Measurements from ENCODE around the gene SYT7.

Gene SYT7

DNA sequence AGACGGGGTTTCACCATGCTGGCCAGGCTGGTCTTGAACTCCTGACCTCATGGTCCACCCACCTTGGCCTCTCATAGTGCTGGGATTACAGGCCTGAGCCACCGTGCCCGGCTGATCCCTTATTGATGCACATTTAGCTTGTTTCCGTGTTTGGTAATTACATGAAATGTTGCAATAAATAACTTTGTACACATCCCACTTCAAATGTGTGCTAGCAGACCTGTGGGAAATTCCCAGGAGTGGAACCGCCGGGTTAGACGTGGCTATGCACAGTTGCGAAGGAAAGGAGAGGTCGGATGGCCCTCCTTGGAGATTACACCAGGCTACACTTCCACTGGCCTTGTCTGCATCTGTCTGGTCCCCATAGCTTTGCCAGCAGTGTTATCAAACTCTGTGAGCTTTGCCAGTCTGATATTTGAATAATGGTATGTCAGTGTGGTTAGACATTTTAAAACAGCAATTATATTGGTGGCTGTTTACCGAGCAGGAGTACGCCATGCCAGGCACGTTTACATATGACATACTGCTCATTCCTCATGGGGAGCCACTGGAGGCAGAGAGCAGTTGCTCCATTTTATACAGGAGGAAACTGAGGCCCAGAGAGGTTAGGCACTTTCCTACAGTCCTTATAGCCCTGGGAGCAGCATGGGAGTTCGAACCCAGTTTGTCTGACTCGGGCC is 27.2 kb upstream of the SYT7 start:
- no peak for DNase-seq (ENCODE audit: low spot score)

DNA sequence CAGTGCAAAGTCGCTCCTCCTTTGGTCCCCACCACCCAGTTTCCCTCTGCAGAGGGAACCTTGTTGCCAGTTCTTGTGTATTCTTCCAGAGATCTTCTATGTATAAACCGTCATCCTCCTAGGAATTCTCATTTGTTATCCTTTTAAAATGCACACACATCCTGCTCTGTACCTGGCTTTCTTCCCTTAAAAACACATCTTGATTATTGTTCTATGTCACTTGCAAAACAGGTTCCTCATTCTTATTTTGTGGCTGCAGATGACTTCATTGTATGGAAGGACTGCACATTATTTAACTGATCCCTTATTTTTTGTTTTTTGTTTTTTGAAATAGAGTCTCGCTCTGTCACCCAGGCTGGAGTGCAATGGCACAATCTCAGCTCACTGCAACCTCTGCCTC is 26.6 kb upstream of the SYT7 start:
- no peak for DNase-seq (ENCODE audit: low spot score)

DNA sequence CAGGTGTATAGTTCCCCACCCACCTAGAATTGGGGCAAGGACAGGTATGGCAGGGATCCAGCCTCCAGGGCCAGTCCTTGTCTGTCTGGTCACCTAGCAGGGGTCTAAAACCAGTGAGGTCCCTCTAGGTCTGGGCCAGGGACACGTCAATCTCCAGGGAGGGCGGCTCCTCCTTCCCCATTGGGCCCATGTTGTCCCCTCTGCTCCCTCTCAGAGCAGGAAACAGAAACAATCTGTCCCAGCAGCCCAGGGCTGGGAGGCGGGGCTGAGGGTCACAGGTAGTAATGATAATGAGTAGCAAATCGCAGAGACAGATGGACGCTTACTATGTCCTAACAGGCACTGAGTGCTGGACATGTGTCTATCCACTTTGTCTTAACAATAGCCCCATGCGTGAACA is 22.8 kb upstream of the SYT7 start:
- no peak for DNase-seq (ENCODE audit: low spot score)

DNA sequence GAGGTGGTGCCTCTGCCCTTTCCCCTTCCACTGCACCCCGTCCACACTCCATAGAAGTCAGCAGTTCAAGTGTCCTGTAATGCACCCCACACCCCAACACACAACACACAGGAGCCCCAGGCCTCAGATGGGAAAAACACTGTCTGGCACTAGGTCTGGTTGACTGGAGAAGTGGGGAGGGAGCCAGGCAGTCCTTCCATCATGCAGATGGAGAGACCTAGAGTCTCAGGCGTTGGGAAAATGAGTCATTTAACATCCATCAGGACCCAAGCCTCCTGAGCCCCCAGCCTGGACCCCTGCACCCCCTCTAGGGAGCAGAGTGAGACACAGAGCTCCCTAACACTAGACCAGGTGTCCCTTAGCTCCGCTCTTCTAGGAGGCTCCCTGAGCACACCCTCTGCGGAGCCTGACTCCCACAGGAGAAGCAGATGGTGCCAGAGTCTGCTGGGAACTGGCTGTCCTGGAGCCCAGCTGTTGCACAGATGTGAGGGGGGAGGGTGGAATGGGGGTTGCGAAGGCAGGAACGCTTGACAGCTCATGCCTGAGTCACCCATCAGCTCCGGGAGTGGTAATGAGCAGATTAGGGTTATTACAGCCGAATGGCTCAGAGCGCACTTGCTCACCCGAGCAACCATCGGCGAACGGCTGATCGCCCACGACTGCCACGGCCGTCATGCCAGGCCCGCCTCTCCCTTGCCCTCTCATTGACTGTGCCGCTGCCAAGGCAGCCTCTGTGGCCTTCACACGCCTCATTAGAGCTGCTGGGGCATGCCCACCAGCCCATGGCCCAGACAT is 22.1 kb upstream of the SYT7 start:
- DNase-seq (ENCODE audit: low spot score) = peak; percentile 93

DNA sequence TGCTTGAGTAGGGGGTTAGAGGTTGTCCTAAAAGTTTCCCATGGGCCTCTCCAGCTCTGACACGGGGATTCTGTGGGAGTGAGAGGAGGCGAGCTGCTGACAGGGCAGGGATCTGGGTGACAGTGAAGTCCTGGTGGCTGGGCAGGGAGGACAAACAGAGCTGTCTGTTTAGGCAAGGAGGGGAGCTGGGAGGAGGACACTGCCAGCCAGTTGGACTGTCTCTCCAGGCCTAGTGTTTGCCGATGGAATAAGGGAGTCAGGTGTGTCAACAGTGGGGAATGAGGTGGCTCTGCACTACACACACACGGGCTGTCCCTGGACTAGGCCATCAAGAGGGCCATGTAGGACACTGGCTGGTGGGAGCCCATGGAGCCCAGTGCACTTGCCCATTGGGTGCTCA is 20.6 kb upstream of the SYT7 start:
- no peak for DNase-seq (ENCODE audit: low spot score)

DNA sequence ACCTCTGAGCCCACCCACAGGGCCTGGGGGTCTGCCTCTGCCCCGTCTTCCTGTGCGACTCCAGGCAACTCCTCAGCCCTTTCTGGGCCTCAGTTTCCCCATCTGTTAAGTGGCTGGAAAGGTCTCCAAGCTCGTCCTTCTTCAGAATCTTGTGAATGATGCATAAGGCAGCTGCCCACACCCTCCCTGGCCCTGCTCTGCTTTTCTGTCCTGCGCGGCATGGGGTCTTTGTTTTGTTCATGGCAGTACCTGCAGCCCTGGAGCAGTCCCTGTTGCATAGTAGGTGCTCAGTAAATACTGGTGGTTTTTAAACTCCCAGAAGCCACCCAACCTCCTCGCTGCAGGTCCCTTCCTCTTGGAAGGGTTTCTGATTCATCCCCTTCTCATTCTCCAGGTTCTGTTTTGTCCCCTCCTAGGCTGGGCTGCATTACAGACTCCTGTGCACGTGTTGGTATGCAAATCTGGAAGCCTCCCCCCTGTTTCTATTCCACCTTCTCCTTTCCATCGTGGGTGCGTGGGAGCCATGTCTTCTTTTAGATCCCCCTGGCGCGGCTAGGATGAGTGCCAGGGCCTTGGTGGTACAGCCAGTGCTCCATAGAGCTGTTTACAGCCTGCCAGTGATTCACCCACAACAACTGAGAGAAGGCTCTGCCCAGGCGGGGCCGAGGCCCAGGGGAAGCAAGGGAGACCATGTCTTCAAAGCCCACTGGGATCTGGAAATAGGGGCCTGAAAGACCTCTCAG is 19.3 kb upstream of the SYT7 start:
- no peak for DNase-seq (ENCODE audit: low spot score)

DNA sequence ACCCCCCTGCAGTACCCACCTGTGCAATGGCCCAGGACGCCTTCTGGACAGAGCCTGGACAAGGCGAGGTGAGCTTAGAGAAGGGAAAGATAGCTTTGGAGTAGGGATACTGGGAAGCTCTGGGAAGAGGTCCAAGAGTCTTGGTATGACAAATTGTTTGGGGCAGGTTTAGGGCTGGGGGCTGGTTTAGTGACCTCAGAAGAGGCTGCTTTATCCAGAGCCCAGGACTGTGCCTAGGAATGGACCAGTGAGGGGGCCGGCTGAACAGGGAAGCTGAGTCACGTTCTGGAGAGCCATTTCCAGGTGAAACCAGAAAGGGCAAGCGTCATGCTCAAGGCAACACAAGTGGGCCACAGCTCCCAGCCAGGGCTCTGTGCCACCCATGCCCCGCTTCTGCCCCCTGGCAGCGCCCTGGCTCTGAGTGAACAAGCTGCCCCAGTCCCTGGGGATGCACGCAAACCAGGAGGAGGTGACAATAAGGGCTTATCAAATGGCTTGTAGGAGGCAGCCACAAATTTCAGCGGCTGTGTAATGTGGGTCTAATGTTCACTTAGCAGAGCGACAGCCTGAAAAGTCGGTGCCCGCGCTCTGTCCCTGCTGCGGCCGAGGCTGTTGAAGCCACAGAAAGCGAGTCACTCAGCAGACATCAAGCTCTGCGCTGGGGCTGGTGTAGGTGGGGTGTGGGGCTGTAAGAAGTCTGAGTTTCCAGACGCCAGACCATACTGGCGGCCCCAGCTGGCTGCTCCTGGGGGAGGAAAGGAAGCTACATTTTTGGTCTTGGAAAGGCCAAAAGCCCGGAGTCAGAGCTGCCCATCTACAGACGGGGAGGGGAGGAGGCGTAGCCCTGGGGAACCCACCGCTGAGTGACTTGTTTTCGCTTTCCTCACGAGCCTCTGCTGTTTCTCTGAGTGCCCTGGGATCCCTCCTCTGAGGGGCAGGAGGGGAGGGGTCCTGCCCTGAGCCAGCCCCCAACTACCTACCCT is 18.3 kb upstream of the SYT7 start:
- peak; percentile 34 for DNase-seq (ENCODE audit: low spot score)

DNA sequence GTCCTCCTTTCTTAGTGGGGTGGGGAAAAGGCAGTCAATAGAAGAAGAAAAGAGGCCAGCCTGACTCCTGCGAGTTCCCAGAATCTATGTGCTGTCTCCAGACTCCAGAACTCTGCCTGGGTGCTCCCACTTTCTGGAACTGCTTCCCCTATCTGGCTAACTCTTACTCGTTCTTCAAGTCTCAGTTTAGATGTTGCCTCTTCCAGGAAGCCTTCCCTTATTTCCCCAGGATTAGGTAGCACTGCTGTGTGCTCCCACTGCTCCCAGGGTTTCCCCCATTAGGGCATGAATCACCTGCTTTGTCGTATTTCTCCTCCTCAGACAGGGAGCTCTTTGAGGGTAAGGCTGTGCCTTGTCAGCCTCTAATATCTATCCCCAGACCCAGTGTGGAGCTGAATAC is 17.5 kb upstream of the SYT7 start:
- DNase-seq (ENCODE audit: low spot score) = no peak

DNA sequence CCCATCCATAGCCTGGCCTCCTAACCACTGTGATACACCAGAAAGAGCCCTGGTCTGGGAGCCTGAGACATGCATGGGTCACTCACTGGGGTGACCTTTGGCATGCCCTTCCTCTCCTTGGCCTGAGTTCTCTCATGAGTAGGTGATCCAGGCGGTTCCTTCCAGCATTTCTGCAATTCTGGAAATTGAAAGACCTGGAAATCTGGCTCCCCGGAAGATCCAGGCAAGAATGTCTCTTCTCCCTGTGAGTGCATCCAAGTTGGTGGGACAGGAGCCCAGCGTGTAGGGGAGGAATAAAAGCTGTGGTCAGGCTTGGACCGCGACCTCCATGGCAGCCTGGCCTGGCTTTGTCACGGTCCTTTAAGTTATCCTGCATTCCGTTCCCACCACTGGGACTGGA is 16.1 kb upstream of the SYT7 start:
- DNase-seq (ENCODE audit: low spot score) = no peak

DNA sequence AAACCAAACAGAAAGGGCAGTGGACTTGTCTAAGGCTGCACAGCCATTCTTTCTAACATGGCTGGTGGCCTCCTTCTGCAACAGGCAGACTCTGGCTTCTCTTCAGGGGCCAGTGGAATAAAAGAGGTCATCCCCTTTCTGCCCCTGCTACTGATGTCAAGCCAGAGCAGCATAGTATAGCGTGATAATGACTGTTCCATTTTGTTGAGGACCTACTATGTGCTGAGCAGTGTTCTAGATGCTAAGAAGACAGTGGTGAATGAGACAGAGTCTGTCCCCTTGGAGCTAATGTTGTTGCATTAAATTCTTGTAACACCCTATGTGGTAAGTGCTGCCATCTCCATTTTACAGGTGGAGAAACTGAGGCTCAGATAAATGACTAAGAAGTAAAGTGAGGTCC is 15.7 kb upstream of the SYT7 start:
- DNase-seq (ENCODE audit: low spot score) = no peak

DNA sequence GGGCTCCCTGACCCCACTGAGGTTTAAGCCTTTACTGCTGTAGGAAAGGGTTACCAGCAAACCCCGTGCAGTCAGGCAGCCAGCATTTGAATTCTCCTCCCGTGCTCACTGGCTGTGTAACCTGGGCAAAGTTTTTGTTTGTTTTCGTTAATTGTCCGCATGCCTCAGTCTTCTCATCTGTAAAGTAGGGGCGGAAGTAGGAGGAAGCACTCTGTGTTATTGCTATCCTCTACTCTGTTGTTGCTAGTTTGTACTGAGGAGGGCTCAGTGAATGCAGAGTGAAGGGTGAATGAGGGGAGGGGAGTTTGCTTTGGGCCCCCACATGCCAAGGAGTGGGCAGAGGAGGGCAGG is 14.0 kb upstream of the SYT7 start:
- DNase-seq (ENCODE audit: low spot score) = no peak

DNA sequence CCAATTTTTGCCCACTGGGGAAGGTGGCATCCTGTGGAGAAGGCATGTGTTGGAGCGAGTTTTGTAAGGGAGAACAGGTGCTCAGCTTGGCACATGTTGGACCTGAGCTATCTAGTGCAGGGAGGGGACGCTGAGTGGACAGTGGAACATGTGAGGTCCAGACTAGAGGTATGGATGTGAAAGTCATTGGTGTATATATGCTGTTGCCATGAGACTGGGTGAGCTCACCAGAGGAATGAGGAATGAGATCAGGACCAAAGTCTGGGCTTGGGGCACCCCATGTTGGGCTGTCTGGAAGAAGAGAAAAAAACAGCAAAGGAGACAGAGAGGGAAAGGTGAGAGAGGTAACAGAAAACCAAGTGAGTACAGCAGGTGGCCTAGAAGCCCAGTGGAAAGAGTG is 12.3 kb upstream of the SYT7 start:
- DNase-seq (ENCODE audit: low spot score) = no peak

DNA sequence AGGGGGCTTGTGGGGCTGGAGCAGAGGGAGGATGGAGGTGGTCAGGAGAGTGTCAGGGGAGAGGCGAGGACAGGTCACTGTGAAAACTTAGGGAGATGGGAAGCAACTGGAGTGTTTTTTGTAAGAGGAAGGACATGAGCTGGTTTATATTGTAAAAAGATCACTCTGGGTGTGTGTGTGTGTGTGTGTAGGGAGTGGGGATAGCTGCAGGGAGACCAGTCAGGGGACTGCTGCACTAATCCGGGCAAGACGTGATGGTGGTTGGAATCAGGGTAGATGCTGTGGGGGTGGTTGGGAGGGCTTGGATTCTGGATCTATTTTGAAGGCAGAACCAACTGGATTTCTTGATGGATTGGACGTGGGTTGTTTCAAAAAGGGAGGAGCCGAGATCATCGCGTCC is 11.3 kb upstream of the SYT7 start:
- DNase-seq (ENCODE audit: low spot score) = no peak

DNA sequence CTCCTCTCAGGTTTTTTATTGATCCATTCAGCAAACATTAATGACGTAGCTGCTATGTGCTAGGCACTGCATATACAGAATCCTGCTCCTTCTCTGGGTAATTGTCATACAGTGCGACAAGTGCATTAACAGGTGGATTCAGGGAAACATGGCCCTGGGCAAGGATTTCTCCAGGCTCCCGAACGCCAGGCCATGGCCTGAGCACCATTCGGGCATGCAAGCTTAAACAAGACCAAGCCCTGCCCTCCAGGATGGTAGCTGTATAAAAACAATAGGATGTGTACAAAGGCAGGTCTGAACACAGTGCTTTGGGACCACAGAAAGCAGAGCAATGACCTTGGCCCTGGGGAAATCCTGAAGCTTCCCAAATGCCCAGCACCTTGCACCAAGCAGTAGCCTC is 9.1 kb upstream of the SYT7 start:
- no peak for DNase-seq (ENCODE audit: low spot score)

DNA sequence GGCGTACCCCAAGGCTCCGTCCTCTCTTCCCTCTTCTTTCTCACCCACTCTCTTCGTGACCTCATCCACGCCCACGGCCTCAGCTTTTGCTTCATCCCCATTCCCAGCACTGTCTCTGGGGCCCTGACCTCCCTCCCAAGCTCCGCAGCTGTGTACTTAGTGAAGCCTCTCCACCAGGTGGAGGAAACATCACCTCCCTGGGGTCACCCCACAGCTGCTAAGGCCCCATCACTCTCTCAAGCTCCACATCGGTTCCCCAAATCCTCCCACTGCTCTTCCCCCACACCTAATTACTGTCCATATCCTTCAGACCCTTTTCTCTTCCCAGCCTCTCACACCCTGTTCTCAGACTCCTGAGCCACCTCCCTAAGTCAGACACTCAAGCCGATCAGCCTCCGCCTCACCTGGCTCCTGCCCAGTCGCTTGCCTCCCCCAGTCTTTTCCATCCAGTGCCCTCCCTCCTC is 7.9 kb upstream of the SYT7 start:
- DNase-seq (ENCODE audit: low spot score) = no peak

DNA sequence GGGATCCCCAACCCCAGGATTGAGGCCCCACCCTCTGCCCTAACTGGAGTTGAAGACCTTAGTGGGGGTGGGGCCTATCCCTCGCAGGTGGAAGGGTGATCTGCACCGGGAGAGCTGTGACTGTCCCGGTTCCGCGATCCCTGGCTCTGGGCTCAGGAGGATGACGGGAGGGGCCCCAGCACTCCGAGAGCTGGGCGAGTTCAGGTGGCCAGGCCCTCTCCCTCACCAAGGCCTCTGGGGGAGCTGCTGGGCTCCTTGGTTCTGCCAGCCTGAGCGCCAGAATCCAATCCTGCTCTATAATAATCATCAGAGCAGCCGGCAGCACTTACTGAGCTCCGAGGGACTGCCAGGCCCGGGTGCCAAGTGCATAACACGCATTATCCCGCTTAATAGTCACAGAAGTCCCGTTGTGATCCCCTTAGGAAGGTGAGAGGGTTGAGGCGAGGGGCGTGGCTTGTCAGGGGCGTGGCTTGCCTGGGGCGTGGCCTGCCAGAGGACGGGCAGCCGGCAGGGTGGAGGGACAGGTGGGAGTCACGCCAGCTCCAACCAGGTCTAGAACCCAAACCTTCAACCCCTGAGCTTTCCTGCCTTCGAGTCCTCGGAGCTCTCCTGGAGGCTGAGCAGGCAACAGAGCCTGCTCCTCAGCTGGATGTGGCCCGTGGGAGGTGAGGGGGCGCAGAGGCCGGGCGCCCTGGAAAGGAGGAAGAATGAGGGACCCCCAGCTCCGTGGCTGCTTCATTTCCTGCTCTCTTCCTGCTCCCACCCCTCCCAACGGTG is 7.3 kb upstream of the SYT7 start:
- peak; percentile 31 for DNase-seq (ENCODE audit: low spot score)

DNA sequence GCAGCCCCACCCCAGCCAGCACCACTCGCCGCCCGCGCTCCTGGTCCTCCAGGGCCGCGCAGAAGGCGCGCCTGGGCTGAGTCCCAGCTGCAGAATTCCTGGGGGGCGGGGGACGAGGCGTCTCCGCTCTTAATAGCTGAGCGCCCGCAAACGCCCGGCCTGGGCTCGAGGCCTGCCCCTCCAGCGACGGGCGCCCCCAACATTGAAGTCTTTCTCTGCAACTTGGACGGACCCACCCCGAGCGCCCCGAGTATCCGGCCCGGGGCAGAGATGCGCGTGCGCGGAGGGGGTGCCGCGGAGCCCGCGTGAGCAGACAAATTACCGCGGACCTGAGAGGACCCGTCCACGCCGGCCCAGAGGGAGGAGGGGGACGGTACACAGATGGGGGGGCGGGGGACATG is 6.7 kb upstream of the SYT7 start:
- no peak for DNase-seq (ENCODE audit: low spot score)

DNA sequence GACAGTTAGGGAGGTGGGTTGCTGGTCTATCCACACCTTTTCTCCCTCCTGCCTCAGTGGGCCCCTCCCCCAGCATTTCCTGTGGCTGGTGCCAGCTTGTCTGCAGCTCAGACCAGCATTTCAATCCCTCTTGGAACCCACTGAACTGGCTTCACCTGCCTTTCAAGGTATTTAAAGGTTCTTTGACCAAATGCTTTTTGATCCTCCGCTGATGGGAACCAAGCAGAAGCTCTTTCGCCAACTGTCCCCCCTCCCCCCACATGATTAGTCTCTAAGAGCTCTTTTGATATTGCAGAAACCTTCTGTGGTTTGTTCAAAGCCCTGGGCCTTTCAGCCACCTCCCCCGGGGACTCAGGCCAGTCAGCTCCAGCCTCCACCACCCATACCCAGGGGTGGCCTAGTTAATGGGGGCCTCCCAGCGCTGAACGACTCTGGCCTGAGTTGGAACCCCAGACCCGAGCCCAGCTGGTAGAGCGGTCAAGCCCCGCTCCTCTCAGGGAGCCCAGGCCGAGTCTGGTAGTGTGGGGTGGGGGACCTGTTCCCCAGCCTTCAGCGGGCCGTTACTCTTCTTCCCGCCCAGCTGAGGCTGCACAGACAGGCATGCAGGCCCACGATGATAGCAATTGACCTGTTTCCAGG is 6.0 kb upstream of the SYT7 start:
- no peak for DNase-seq (ENCODE audit: low spot score)

DNA sequence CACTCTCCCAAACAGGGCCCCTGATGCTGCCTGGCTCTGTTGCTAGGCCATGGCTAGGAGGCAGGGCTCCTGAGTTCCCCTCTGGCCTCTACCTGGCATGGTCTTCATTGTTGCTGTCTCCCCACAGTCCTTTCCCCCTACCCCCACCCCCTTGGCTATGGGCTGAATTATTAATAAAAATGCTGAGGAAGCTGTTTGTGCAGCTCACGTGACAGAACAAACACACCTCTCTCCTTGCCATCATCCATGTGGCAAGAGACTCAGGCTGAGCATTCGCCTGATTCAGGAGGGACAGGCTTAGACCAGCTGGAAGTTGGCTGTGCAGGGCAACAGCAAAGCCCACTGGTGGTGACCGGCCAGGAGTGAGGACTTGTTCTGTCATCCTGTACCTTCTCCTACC is 4.2 kb upstream of the SYT7 start:
- no peak for DNase-seq (ENCODE audit: low spot score)

DNA sequence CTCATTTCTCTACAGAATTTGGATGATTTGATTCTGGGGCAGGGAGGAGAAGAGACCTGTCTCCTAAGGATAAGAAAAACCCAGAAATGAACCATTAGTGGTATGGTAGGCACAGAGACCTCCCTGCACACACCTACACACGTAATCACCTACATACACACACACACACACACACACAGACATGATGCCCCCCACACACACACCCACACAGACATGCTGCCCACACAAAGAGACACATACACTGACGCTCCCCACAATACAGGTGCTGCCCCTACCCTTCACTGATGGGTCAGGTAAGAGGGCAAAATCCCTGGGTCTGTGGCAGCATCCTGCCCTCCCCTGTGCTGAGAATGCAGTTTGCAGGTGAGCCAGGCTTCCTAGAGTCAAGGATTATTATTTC is 1.1 kb upstream of the SYT7 start:
- DNase-seq (ENCODE audit: low spot score) = no peak
